Measurements from ENCODE around the gene PI4K2A. TPM values are rescaled to one million over a fixed set of nuclear protein-coding genes. Genes with fewer than 3 reads are reported as not detected.

PI4K2A gene
- total RNA-seq, 1 donor from 2014 or later: 18.0 TPM

- peak; percentile 84 for DNase-seq (ENCODE audit: low spot score)
- intact Hi-C loops (cut with DNase I): no loop called here
These were observed 74.2 kb downstream of the PI4K2A start for GRCh38 chr10:97714401-97715258.

GRCh38 chr10:97715259-97715874 is 74.9 kb downstream of the PI4K2A start:
- DNase-seq (ENCODE audit: low spot score): peak; percentile 6
- intact Hi-C loops (cut with DNase I): no loop called here

GRCh38 chr10:97717627-97718026 is 77.2 kb downstream of the PI4K2A start:
- intact Hi-C loops (cut with DNase I): no loop called here
- peak; percentile 50 for DNase-seq (ENCODE audit: low spot score)

GRCh38 chr10:97718178-97718577 is 77.7 kb downstream of the PI4K2A start:
- DNase-seq (ENCODE audit: low spot score): no peak
- intact Hi-C loops (cut with DNase I): no loop called here

- intact Hi-C loops (cut with DNase I): no loop called here
- DNase-seq (ENCODE audit: low spot score): no peak
These were observed 78.2 kb downstream of the PI4K2A start for GRCh38 chr10:97718659-97719142.

- intact Hi-C loops (cut with DNase I): no loop called here
- DNase-seq (ENCODE audit: low spot score): no peak
These were observed 79.1 kb downstream of the PI4K2A start for GRCh38 chr10:97719602-97720001.

- DNase-seq (ENCODE audit: low spot score): no peak
- intact Hi-C loops (cut with DNase I): no loop called here
These were observed 81.7 kb downstream of the PI4K2A start for GRCh38 chr10:97721871-97722780.

GRCh38 chr10:97723001-97723400 is 82.5 kb downstream of the PI4K2A start:
- DNase-seq (ENCODE audit: low spot score): no peak
- intact Hi-C loops (cut with DNase I): no loop called here

GRCh38 chr10:97724341-97724941 is 84.0 kb downstream of the PI4K2A start:
- no peak for DNase-seq (ENCODE audit: low spot score)
- intact Hi-C loops (cut with DNase I): no loop called here

Other genes with a start within 250 kb of the PI4K2A start
- gene RRP12, start 239.3 kb upstream of the PI4K2A start, total RNA-seq: 23.5 TPM
- gene PGAM1, start 214.5 kb upstream of the PI4K2A start, total RNA-seq: 331 TPM
- gene EXOSC1, start 194.7 kb upstream of the PI4K2A start, total RNA-seq: 15.8 TPM
- gene ZDHHC16, start 194.5 kb upstream of the PI4K2A start, total RNA-seq: 25.5 TPM
- 46.7 TPM for gene MMS19, start 142.2 kb upstream of the PI4K2A start, total RNA-seq
- 25.5 TPM for gene UBTD1, start 141.7 kb upstream of the PI4K2A start, total RNA-seq
- 138 TPM for gene ANKRD2, start 67.9 kb upstream of the PI4K2A start, total RNA-seq
- 20.4 TPM for gene HOGA1, start 56.3 kb upstream of the PI4K2A start, total RNA-seq
- 0.51 TPM for gene C10orf62, start 51.0 kb upstream of the PI4K2A start, total RNA-seq
- gene MORN4, start 7.2 kb upstream of the PI4K2A start, total RNA-seq: 17.7 TPM
- 6.3 TPM for gene AVPI1, start 46.6 kb downstream of the PI4K2A start, total RNA-seq
- gene MARVELD1, start 73.1 kb downstream of the PI4K2A start, total RNA-seq: 8.6 TPM
- 19.8 TPM for gene ZFYVE27, start 96.5 kb downstream of the PI4K2A start, total RNA-seq
- 3.2 TPM for gene SFRP5, start 131.3 kb downstream of the PI4K2A start, total RNA-seq
- gene GOLGA7B, start 209.2 kb downstream of the PI4K2A start, total RNA-seq: 0.54 TPM

Measured in cardiac septum (tissue), 1 donor.